Body of pancreas (tissue), 4 donors: ENCODE results near the gene ACSS3.

ENCODE experiments used
- CTCF ChIP-seq, 7 experiments: fragments of 450-650 bp in 4 of 7; fragments of 200-600 bp in 3 of 7; sonication (generic) in 3 of 7; IDR thresholded peaks; one replicate each; pipeline ENCODE4 v1.5.1; 2016 to 2019; ENCODE audit warnings: antibody characterized with exemption in 7 of 7
- POLR2A ChIP-seq, 3 donors: fragments of 450-650 bp; IDR thresholded peaks; one replicate each; pipeline ENCODE4 v1.6.1; 2016; ENCODE audit warnings: antibody characterized with exemption in 3 of 3, mild to moderate bottlenecking in 2 of 3

GRCh38 chr12:81205416-81205815, 127.5 kb downstream of the ACSS3 start:
- TF ChIP-seq CTCF (IDR thresholded peaks at IDR 0.05), result no peak
- no peak for TF ChIP-seq POLR2A (IDR thresholded peaks at IDR 0.05)
